Measurements from ENCODE around the gene MLXIP.
"Not testable (repeated sequence)": the region's sequence is repeated elsewhere in the genome, so short reads cannot be mapped to it uniquely, and the experiment has no call there.

The MLXIP gene

GRCh38 chr12:122155705-122156104 lies 77.1 kb downstream of the MLXIP start:
- no peak for DNase-seq

- no peak for DNase-seq
These were observed 80.2 kb downstream of the MLXIP start for GRCh38 chr12:122158700-122159285.

DNA sequence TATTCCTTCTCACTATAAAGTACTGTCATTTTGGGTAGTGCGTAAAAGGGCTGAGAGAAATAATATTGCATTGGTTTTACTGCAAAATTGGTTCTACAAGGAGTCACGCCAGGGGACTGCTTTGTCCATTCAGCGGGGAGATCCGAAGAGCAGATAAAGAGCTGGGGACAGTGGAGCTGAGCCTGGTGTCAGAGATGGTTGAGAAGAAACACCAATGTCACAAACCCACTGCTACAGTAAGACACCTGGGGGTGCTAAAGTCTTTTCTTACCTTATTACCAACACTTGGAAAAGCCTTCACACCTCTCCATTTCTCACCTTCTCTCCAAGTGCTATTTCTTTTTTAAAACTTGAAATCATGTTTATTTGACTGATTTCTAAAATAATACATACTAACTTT lies 81.3 kb downstream of the MLXIP start:
- no peak for DNase-seq

GRCh38 chr12:122160761-122161160 lies 82.2 kb downstream of the MLXIP start:
- no peak for DNase-seq

GRCh38 chr12:122161682-122162081 lies 83.1 kb downstream of the MLXIP start:
- no peak for DNase-seq

DNA sequence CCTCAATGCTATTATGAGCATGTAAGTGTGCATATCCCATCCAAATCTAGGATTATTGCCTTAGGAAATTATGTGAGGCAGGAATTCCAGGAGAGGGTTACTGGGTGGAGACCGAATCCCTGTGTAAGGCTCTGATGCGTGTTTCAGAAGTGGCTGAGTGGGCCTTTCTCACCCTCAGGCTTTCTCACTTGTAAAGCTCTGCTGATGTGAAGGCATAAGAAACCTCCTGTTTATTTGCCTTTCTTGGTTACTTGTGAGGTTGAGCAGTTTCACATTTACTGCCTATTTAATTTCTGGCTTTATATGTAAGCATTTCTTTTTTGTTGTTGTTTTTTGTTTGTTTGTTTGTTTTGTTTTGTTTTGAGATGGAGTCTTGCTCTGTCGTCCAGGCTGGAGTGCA lies 84.4 kb downstream of the MLXIP start:
- no peak for DNase-seq

GRCh38 chr12:122166422-122167349 lies 88.1 kb downstream of the MLXIP start:
- no peak for DNase-seq

DNA sequence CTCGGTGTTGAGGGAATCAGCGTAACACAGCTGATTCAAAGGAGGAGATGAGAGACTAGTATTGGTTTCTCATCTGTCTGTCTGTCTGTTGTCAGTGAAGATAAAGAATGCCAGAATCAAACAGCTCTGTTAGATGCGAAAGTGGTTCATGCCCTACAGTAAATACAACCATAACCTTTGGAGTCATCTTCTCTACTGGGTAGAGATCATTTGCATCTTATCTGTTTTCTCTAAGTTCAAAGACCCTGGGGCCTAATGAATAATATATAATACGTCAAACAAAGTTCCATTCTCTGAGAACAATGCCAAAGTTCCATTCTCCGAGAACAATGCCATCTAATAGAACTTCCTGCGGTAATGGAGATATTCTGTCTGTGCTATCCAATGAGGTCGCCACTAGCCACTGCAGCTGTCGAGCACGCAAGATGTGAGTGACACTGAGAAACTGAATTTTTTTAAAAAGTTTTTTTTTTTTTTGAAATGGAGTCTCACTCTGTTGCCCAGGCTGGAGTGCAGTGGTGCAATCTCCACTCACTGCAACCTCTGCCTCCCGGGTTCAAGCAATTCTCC lies 88.9 kb downstream of the MLXIP start:
- DNase-seq = no peak

GRCh38 chr12:122168492-122168891 lies 89.9 kb downstream of the MLXIP start:
- no peak for DNase-seq

DNA sequence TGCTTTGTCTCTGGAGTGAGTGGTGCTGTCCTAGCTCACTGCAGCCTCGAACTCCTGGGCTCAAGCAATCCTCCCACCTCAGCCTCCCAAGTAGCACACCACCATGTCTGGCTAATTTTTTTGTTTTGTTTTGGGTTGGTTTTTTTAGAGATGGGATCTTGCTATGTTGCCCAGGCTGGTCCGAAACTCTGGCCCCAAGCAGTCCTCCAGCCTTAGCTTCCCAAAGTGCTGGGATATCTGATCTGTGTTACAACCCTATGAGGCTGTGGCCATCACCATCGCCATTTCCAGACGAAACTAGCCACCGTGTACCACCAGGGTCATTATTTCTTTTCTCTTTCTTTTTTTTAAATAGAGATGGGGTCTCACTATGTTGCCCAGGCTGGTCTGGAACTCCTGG lies 92.8 kb downstream of the MLXIP start:
- no peak for DNase-seq

- no peak for DNase-seq
These were observed 93.8 kb downstream of the MLXIP start for GRCh38 chr12:122172262-122172939.

GRCh38 chr12:122174155-122174845 lies 95.7 kb downstream of the MLXIP start, which contains the start of gene IL31:
IL31 (minus strand) TSS chr12:122174221; CDS start chr12:122174172, 49 bp downstream.
- no peak for DNase-seq

DNA sequence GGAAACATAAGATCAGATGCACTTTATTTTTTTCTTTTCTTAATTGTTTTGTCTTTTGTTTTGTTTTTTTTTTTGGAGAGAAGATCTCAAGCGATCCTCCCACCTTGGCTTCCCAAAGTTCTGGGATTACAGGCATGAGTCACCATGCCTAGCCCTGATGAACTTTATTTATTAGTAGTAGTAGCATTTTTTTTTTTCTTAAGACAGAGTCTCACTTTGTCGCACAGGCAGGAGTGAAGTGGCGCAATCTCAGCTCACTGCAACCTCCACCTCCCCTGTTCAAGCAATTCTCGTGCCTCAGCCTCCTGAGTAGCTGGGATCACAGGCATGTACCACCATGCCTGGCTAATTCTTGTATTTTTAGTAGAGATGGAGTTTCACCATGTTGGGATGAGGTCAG lies 97.9 kb downstream of the MLXIP start:
- DNase-seq = not testable (repeated sequence)

- DNase-seq = peak in 1 of 2 experiments; percentile 60
These were observed 104.5 kb downstream of the MLXIP start, which contains the start of gene LRRC43 for GRCh38 chr12:122182887-122183587. LRRC43 (plus strand) TSS chr12:122183123; CDS start chr12:122183145, 22 bp downstream.

DNA sequence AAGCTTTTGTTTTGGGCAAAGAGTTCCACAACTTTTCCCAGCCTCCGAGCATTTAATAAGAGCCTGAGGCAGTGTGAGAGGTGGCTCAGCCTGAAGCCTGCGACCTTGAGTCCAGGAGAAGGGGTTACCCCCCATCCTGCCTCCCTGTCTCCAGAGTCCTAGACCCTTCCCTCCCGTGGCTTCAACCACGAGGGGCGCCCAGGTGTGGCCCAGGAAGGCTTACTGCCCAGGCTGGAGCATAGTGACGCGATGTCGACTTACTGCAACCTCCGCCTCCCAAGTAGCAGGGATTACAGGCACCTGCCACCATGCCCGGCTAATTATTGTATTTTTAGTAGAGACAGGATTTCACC lies 105.0 kb downstream of the MLXIP start:
- DNase-seq = no peak

GRCh38 chr12:122184517-122184916 lies 106.0 kb downstream of the MLXIP start:
- DNase-seq = no peak

DNA sequence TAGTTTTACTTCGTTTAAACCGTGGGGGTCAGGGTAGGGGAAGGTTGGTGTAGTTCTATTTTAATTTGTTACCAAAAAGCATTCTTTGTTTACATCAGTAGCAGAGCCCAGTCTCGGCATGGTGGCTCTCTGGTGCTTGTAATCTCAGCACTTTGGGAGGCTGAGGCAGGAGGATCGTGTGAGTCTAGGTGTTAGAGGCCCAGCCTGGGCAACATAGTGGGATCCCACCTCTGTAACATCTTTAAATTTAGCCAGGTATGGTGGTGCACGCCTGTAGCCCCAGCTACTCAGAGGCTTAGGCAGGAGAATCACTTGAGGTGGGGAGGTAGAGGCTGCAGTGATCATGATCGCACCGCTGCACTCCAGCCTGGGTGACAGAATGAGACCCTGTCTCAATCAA lies 106.5 kb downstream of the MLXIP start:
- DNase-seq = no peak

- no peak for DNase-seq
These were observed 107.0 kb downstream of the MLXIP start for GRCh38 chr12:122185494-122186082.

- no peak for DNase-seq
These were observed 108.9 kb downstream of the MLXIP start for GRCh38 chr12:122187466-122187865.

GRCh38 chr12:122189626-122190475 lies 111.3 kb downstream of the MLXIP start:
- DNase-seq = no peak
